WTC11 (cell line): ENCODE data around the gene TANGO6.

Experiments
- AFF4 ChIP-seq: sonication (generic); formaldehyde crosslinking; IDR thresholded peaks from 2 replicates; pipeline ENCODE4 v1.8.1; 2023; ENCODE audit warnings: mild to moderate bottlenecking, missing genetic modification reagents, borderline replicate concordance
- CBFB ChIP-seq: sonication (generic); formaldehyde crosslinking; IDR thresholded peaks from 2 replicates; pipeline ENCODE4 v1.8.1; 2022; ENCODE audit warnings: mild to moderate bottlenecking, low read depth, missing genetic modification reagents
- CTCF ChIP-seq: fragments of 200-600 bp; IDR thresholded peaks from 2 replicates; pipeline ENCODE4 v1.8.0; 2022; ENCODE audit warnings: antibody characterized with exemption
- ELF4 ChIP-seq: sonication (generic); formaldehyde crosslinking; IDR thresholded peaks from 2 replicates; pipeline ENCODE4 v1.8.1; 2022; ENCODE audit warnings: low read depth, mild to moderate bottlenecking, moderate library complexity, missing genetic modification reagents
- MAX ChIP-seq: sonication (generic); formaldehyde crosslinking; IDR thresholded peaks from 2 replicates; pipeline ENCODE4 v1.8.0; 2022; ENCODE audit warnings: mild to moderate bottlenecking, missing genetic modification reagents

GRCh38 chr16:68843482-68844210 lies at the start of gene TANGO6:
- no peak for TF ChIP-seq AFF4 (CRISPR knock-in tag)
- no peak for TF ChIP-seq ELF4
- no peak for TF ChIP-seq CTCF
- no peak for TF ChIP-seq CBFB (CRISPR knock-in tag)
- TF ChIP-seq MAX (CRISPR knock-in tag): peak; percentile 74
